Dermis blood vessel endothelial cell (primary cell): ENCODE data around the gene ZNF397. TPM values are rescaled to one million over a fixed set of nuclear protein-coding genes. Genes with fewer than 3 reads are reported as not detected.
"Not testable (repeated sequence)": the region's sequence is repeated elsewhere in the genome, so short reads cannot be mapped to it uniquely, and the experiment has no call there.

Experiments
- DNase-seq: peaks from one replicate; pipeline ENCODE4 v3.0.0; 2010
- total RNA-seq: library from RNA; depleted of rRNA; stranded (reverse); fragments of >200 nt; gene quantifications from 2 replicates; pipeline ENCODE4 v1.2.3, GENCODE V29; 2014

The ZNF397 gene
- total RNA-seq: 9.9 and 10.1 TPM in 2 replicates

GRCh38 chr18:35240664-35241447, at the start of gene ZNF397:
Gene ZNF397, plus strand, starts transcription at chr18:35241034. Its CDS starts 1,437 bp downstream, at chr18:35242471.
- peak; percentile 98 for DNase-seq

GRCh38 chr18:35191698-35192025, 49.2 kb upstream of the ZNF397 start:
- DNase-seq: no peak

- no peak for DNase-seq
Measured at GRCh38 chr18:35192415-35192814, 48.4 kb upstream of the ZNF397 start.

- DNase-seq: no peak
Measured at GRCh38 chr18:35193316-35193715, 47.5 kb upstream of the ZNF397 start.

DNA sequence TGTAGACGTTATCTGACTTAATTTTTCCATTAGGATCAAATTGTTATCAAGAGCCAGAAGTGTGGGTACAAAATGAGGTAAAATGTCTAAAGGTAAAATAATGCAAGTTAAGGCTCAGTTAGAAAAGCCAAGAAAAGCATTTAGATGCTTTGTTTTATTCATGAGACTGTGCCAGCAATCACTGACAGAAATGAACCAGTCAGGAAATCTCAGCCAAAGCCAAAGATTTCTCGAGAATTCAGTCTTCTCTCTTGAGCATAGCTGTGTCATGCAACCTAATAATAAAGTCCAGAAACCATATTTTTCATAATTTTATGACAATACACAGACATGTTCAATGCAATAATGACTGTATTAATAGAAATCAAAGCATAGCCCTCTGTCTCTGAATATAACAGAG, 43.5 kb upstream of the ZNF397 start:
- DNase-seq: no peak

GRCh38 chr18:35201256-35201931, 39.4 kb upstream of the ZNF397 start:
- DNase-seq: no peak

DNA sequence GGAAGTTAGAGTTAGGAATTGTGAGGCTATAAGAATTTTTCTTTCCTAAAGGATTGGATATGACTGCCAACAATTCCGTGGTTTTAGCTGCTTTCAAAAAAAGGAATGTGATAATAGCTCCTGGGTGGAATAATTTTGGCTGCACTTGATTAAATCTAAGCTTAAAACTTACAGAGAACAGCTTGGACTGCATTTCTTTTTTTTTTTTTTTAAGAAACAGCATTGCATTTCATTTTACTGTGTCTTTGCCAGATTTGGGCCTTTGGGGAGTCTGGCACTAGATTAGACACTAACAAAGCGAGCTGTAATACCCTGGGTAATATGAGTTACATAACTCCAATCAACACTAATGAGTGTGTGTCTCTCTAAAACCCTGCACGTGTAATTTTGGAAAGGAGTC, 37.8 kb upstream of the ZNF397 start:
- peak; percentile 14 for DNase-seq

GRCh38 chr18:35205199-35205712, 35.6 kb upstream of the ZNF397 start:
- DNase-seq: no peak

DNA sequence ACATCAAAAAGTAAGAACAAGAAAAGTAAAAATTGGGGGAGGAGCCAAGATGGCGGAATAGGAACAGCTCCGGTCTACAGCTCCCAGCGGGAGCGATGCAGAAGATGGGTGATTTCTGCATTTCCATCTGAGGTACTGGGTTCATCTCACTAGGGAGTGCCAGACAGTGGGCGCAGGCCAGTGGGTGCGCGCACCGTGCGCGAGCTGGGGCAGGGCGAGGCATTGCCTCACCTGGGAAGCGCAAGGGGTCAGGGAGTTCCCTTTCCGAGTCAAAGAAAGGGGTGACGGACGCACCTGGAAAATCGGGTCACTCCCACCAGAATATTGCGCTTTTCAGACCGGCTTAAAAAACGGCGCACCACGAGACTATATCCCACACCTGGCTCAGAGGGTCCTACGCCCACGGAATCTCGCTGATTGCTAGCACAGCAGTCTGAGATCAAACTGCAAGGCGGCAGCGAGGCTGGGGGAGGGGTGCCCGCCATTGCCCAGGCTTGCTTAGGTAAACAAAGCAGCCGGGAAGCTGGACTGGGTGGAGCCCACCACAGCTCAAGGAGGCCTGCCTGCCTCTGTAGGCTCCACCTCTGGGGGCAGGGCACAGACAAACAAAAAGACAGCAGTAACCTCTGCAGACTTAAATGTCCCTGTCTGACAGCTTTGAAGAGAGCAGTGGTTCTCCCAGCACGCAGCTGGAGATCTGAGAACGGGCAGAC, 34.9 kb upstream of the ZNF397 start:
- DNase-seq: not testable (repeated sequence)

DNA sequence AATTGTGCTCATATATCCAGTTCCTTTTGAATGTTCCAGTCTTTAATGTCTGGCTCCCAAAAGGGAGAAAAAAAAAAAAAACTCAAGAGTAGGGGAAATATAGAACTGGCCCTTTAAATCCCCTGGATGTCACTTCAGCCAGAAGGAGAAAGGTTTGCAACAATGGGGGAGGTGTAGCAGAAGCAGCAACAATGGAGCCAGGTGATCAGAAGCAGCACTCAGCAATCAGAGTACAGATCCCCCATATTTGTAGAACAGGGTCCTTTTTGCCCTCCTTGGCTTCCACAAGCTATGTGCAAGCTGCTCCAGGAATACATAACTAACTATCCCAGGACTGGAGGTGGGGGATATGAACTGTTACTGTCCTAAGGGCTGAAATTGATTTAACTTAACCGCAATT, 25.8 kb upstream of the ZNF397 start:
- DNase-seq: no peak

DNA sequence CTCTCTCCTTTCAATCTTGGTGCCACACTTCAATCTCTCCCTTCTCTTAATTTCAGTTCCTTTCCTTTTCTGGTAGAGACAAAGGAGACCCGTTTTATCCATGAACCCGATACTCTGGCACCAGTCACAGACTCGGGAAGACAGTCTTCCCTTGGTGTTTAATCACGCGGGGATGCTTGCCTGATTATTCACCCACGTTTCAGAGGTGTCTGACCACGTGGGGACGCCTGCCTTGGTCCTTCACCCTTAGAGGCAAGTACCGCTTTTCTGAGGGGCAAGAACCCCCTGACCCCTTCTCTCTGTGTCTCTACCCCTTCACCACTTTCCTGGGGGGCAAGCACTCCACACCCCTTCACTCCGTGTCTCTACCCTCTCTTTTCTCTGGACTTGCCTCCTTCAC, 24.2 kb upstream of the ZNF397 start:
- not testable (repeated sequence) for DNase-seq

- not testable (repeated sequence) for DNase-seq
Measured at GRCh38 chr18:35219331-35219730, 21.5 kb upstream of the ZNF397 start.

DNA sequence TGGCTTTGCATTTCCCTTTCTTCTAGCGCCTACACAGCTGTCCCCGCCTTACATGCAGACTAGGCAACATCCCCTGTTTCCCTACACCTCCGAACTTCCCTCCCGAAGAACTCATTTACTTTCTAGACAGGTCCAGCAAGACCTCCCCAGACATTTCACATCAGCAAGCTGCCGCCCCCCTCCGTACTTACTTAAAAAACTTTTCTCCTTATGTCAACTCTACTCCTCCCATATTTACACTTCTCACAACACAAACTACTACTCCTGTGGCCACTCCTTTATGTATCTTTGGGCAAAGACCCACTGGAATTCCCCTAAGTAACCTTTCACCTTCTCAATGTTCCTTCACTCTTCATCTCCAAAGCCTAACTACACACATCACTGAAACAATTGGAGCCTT, 20.4 kb upstream of the ZNF397 start:
- DNase-seq: no peak

GRCh38 chr18:35223797-35224196, 17.0 kb upstream of the ZNF397 start:
- DNase-seq: no peak

- DNase-seq: no peak
Measured at GRCh38 chr18:35227254-35227653, 13.6 kb upstream of the ZNF397 start.

DNA sequence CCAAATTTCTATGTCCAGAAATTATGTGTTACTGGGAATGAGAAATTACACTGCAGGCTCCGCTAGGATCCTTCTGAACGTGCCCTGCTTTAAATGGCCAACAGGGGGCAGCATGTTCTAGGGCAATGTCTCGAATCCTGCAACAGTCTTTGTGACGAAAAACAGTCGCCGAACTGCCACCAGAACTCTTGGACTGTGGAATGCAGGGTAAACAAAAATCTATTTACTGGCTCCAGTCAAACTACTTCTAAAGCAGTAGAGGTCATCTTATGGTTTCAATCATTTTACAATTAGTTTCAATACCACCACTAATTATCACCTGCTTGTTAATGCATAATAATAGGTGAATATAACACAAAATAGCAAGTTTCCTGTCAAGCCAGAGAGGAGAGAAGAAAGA, 9.8 kb upstream of the ZNF397 start:
- DNase-seq: peak; percentile 90

DNA sequence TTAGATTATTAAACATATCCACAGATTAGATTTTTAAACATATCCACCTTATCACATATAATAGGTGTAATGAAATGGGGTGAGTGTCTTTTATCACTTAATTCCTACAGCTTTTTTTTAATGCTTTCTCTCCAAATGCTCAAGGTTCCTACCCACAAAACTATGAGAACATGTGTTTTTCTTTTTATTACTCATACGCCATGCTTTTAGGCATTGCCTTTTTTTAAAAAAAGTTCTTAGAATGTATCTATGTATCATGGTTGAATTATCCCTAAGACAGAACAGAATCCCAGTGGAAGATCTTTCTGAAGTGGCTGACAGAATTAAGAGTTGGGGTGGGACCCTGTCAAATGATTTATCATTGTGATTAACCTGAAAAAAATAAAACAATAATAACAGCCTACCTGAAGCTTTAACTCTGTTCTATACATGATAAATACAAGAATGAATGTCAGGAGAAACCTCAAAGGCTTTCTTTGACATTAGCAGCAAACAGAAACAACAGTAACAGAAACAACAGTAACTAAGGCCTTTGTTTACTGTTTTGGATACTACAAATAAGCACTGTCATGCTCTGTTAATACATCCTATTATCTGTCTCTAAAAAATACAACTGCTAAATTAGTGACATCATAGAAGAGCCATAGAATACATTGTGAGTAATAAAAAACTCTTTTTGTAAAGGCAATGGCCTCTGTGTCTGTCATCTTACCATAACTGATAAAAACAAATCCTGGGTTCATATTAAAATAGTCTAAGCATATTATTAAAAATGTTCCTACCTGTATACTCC, 4.1 kb upstream of the ZNF397 start:
- no peak for DNase-seq

- no peak for DNase-seq
Measured at GRCh38 chr18:35239314-35239713, 1.5 kb upstream of the ZNF397 start.

GRCh38 chr18:35241448-35241804, 592 bp downstream of the ZNF397 start:
- DNase-seq: peak; percentile 39

- no peak for DNase-seq
Measured at GRCh38 chr18:35242426-35242825, 1.6 kb downstream of the ZNF397 start.

- no peak for DNase-seq
Measured at GRCh38 chr18:35244671-35245070, 3.8 kb downstream of the ZNF397 start.

GRCh38 chr18:35245719-35246317, 5.0 kb downstream of the ZNF397 start:
- DNase-seq: no peak
